ENCODE data around the gene CTNNA1. TPM values are rescaled to one million over a fixed set of nuclear protein-coding genes. Genes with fewer than 3 reads are reported as not detected.

Gene CTNNA1
- total and polyA plus RNA-seq, 2 donors (not counting 3 experiments of a cell fraction or from before 2014, with no cell fraction given) = 156 to 394 TPM

GRCh38 chr5:138722544-138723177 is 30.6 kb upstream of the CTNNA1 start:
- H2AFZ ChIP-seq (ENCODE audit: low read depth, low read length) = no peak overlapping the region
- H3K4me3 ChIP-seq (replicated peaks in 1 of 3; ENCODE audit: insufficient read depth in 1 of 3, low read depth in 1 of 3, low read length in 3 of 3) = no peak overlapping the region
- no peaks in the 10 kb centered on the region for H3K4me1 ChIP-seq (ENCODE audit: control insufficient read depth, extremely low read depth, insufficient read depth, low read length)
- no peak for FAIRE-seq
- POLR2A ChIA-PET = no interaction called here
- no peak overlapping the region for H3K9ac ChIP-seq (replicated peaks; ENCODE audit: extremely low read depth, insufficient read depth, low read length)
- no peak for DNase-seq (ENCODE audit: low read depth, low spot score)
- TF ChIP-seq MYC (IDR thresholded peaks at IDR 0.05; ENCODE audit: low read depth, low read length) = no peak
- TF ChIP-seq POLR2AphosphoS5 (IDR thresholded peaks at IDR 0.05; ENCODE audit: insufficient read depth, low read depth, low read length) = no peak
- no peak for TF ChIP-seq POLR2A (IDR thresholded peaks at IDR 0.05; ENCODE audit: low read depth, low read length)
- no peak for TF ChIP-seq EZH2 (IDR thresholded peaks at IDR 0.05; ENCODE audit: borderline replicate concordance, low read depth, low read length, severe bottlenecking)
- no peak for TF ChIP-seq MAX (IDR thresholded peaks at IDR 0.05; ENCODE audit: insufficient read depth, insufficient read length)
- no peak for TF ChIP-seq JUN (IDR thresholded peaks at IDR 0.05; ENCODE audit: borderline replicate concordance, insufficient read depth, insufficient read length, low read depth)
- no peak for TF ChIP-seq FOS (IDR thresholded peaks at IDR 0.05; ENCODE audit: borderline replicate concordance, insufficient read depth, low read length)
- no peak for TF ChIP-seq CTCF (IDR thresholded peaks at IDR 0.05; ENCODE audit: extremely low read depth in 1 of 2, insufficient read depth in 1 of 2, low read depth in 1 of 2, low read length in 2 of 2)
- TF ChIP-seq GATA2 (IDR thresholded peaks at IDR 0.05; ENCODE audit: insufficient read depth, insufficient read length, low read depth, low read length) = no peak
- H3K4me2 ChIP-seq (ENCODE audit: insufficient read depth, low read length) = no peak overlapping the region
- H3K79me2 ChIP-seq (ENCODE audit: control insufficient read depth, insufficient read depth, low read length) = no peaks in the 10 kb centered on the region
- CTCF ChIA-PET = interaction anchor here (0.9 to 1.2 kb wide), 2 partner anchors 15 to 16 kb away, joined by 3 read pairs; no protein-coding TSS in a partner anchor
- no peaks in the 10 kb centered on the region for H4K20me1 ChIP-seq (replicated peaks; ENCODE audit: control insufficient read depth, extremely low read depth, insufficient read depth, low read length)
- H3K27me3 ChIP-seq (ENCODE audit: control insufficient read depth in 2 of 2, insufficient read depth in 2 of 2, low read length in 2 of 2) = peaks cover 5 to 7% of the 10 kb centered on the region in 2 experiments
- intact Hi-C loops (cut with micrococcal nuclease) (no loop called here), dilution Hi-C loops (cut with MboI; ENCODE audit: extremely low pct_ligation_motif_present, low sequenced_read_pairs) (no loop called here)
- H3K27ac ChIP-seq (ENCODE audit: insufficient read depth, low read depth, low read length) = no peak overlapping the region
- no peaks in the 10 kb centered on the region for H3K9me1 ChIP-seq (replicated peaks; ENCODE audit: control insufficient read depth, extremely low read depth, insufficient read depth, low read length)
- no peaks in the 10 kb centered on the region for H3K9me3 ChIP-seq (replicated peaks; ENCODE audit: control insufficient read depth, insufficient read depth, low read length)
- no TSS peak for BruUV-seq (replicated peaks)
- H3K36me3 ChIP-seq (ENCODE audit: control insufficient read depth in 2 of 2, extremely low read depth in 1 of 2, insufficient read depth in 2 of 2, low read length in 2 of 2) = no peaks in the 10 kb centered on the region

All from endothelial cell of umbilical vein (primary cell).